IPS-18a (cell line): Measurements from ENCODE around the gene IGSF23.

Source experiments
- H3K27ac ChIP-seq: one replicate; pipeline ENCODE4 v1.5.1; 2013; ENCODE audit warnings: low read length
- H3K27me3 ChIP-seq: one replicate; pipeline ENCODE4 v1.6.1; 2013; ENCODE audit warnings: mild to moderate bottlenecking, low read length; ENCODE audit not compliant: control insufficient read depth, insufficient read depth
- H3K36me3 ChIP-seq: one replicate; pipeline ENCODE4 v1.6.1; 2013; ENCODE audit warnings: low read depth, low read length; ENCODE audit not compliant: control insufficient read depth
- H3K4me1 ChIP-seq: one replicate; pipeline ENCODE4 v1.6.1; 2013; ENCODE audit warnings: low read depth, low read length; ENCODE audit not compliant: control insufficient read depth
- H3K4me3 ChIP-seq: one replicate; pipeline ENCODE4 v1.5.1; 2013; ENCODE audit warnings: low read length
- H3K9ac ChIP-seq: one replicate; pipeline ENCODE4 v1.6.1; 2013; ENCODE audit warnings: mild to moderate bottlenecking, low read length, moderate library complexity
- H3K9me3 ChIP-seq: one replicate; pipeline ENCODE4 v1.6.1; 2013; ENCODE audit warnings: low read depth, low read length; ENCODE audit not compliant: control insufficient read depth

IGSF23 gene

GRCh38 chr19:44635581-44636438, 22.4 kb downstream of the IGSF23 start:
- H3K27me3 ChIP-seq: no peaks in the 10 kb centered on the region
- H3K9ac ChIP-seq: no peak overlapping the region
- peaks cover 7% of the 10 kb centered on the region for H3K4me1 ChIP-seq
- no peaks in the 10 kb centered on the region for H3K9me3 ChIP-seq
- H3K36me3 ChIP-seq: no peaks in the 10 kb centered on the region
- no peak overlapping the region for H3K27ac ChIP-seq
- H3K4me3 ChIP-seq: no peak overlapping the region

- Histone ChIP-seq H3K4me3 (no peak overlapping the region), H3K36me3 (no peaks in the 10 kb centered on the region), H3K9me3 (no peaks in the 10 kb centered on the region), H3K27me3 (no peaks in the 10 kb centered on the region), H3K9ac (no peak overlapping the region), H3K4me1 (peaks cover 7% of the 10 kb centered on the region), H3K27ac (no peak overlapping the region)
Observed at GRCh38 chr19:44636439-44637389, 23.4 kb downstream of the IGSF23 start.

GRCh38 chr19:44637390-44637764, 24.0 kb downstream of the IGSF23 start:
- no peak overlapping the region for H3K9ac ChIP-seq

GRCh38 chr19:44640518-44640917, 27.2 kb downstream of the IGSF23 start:
- no peaks in the 10 kb centered on the region for H3K36me3 ChIP-seq
- no peaks in the 10 kb centered on the region for H3K4me1 ChIP-seq
- peaks cover 13% of the 10 kb centered on the region for H3K27me3 ChIP-seq
- H3K9ac ChIP-seq: no peak overlapping the region
- H3K4me3 ChIP-seq: no peak overlapping the region
- H3K27ac ChIP-seq: no peak overlapping the region
- no peaks in the 10 kb centered on the region for H3K9me3 ChIP-seq

More at GRCh38 chr19:44637390-44637764, 24.0 kb downstream of the IGSF23 start:
- Histone ChIP-seq H3K27ac (no peak overlapping the region), H3K9me3 (no peaks in the 10 kb centered on the region), H3K27me3 (peaks cover under 1% of the 10 kb centered on the region), H3K4me1 (peaks cover 7% of the 10 kb centered on the region), H3K4me3 (no peak overlapping the region), H3K36me3 (no peaks in the 10 kb centered on the region)

GRCh38 chr19:44641501-44642265, 28.3 kb downstream of the IGSF23 start:
- no peaks in the 10 kb centered on the region for H3K4me1 ChIP-seq
- H3K4me3 ChIP-seq: no peak overlapping the region
- no peak overlapping the region for H3K9ac ChIP-seq
- H3K27ac ChIP-seq: no peak overlapping the region
- H3K36me3 ChIP-seq: no peaks in the 10 kb centered on the region
- peaks cover 13% of the 10 kb centered on the region for H3K27me3 ChIP-seq
- H3K9me3 ChIP-seq: no peaks in the 10 kb centered on the region

GRCh38 chr19:44642377-44642776, 29.0 kb downstream of the IGSF23 start:
- Histone ChIP-seq H3K9ac (no peak overlapping the region), H3K9me3 (no peaks in the 10 kb centered on the region), H3K27me3 (peaks cover 13% of the 10 kb centered on the region), H3K4me3 (no peak overlapping the region), H3K4me1 (no peaks in the 10 kb centered on the region), H3K36me3 (no peaks in the 10 kb centered on the region), H3K27ac (no peak overlapping the region)

GRCh38 chr19:44643605-44644401, 30.4 kb downstream of the IGSF23 start, which contains the start of gene PVR:
Gene PVR (plus strand): TSS chr19:44643910. CDS start chr19:44644097, 187 bp downstream.
- Histone ChIP-seq H3K4me1 (no peaks in the 10 kb centered on the region), H3K27ac (no peak within 1 kb of the TSS), H3K9ac (peak within 1 kb of the TSS; percentile 46)

GRCh38 chr19:44644402-44645016, 31.1 kb downstream of the IGSF23 start:
- Histone ChIP-seq H3K27ac (no peak overlapping the region), H3K27me3 (peaks cover 13% of the 10 kb centered on the region), H3K4me3 (peak overlapping the region; percentile 63), H3K4me1 (no peaks in the 10 kb centered on the region), H3K9me3 (no peaks in the 10 kb centered on the region), H3K9ac (peak overlapping the region; percentile 46), H3K36me3 (peaks cover 7% of the 10 kb centered on the region)

More at GRCh38 chr19:44643605-44644401, 30.4 kb downstream of the IGSF23 start, which contains the start of gene PVR:
- peaks cover 7% of the 10 kb centered on the region for H3K36me3 ChIP-seq
- peaks cover 13% of the 10 kb centered on the region for H3K27me3 ChIP-seq
- H3K9me3 ChIP-seq: no peaks in the 10 kb centered on the region
- H3K4me3 ChIP-seq: peak within 1 kb of the TSS; percentile 63

GRCh38 chr19:44645407-44646048, 32.2 kb downstream of the IGSF23 start:
- peaks cover 16% of the 10 kb centered on the region for H3K36me3 ChIP-seq
- H3K27ac ChIP-seq: no peak overlapping the region
- no peaks in the 10 kb centered on the region for H3K9me3 ChIP-seq
- peaks cover 13% of the 10 kb centered on the region for H3K27me3 ChIP-seq
- H3K9ac ChIP-seq: no peak overlapping the region
- H3K4me1 ChIP-seq: no peaks in the 10 kb centered on the region
- no peak overlapping the region for H3K4me3 ChIP-seq

- H3K27ac ChIP-seq: no peak overlapping the region
- no peak overlapping the region for H3K4me3 ChIP-seq
- H3K36me3 ChIP-seq: peaks cover 21% of the 10 kb centered on the region
- peaks cover 13% of the 10 kb centered on the region for H3K27me3 ChIP-seq
- H3K9me3 ChIP-seq: no peaks in the 10 kb centered on the region
- no peak overlapping the region for H3K9ac ChIP-seq
- H3K4me1 ChIP-seq: no peaks in the 10 kb centered on the region
Observed at GRCh38 chr19:44646049-44646416, 32.7 kb downstream of the IGSF23 start.
